IPS DF 6.9 (cell line): ENCODE data around the gene VCAN.

Source experiments
- DNase-seq: peaks from one replicate; pipeline ENCODE4 v3.0.0-alpha.2; 2013; ENCODE audit warnings: low read depth, low spot score
- H3K27ac ChIP-seq: one replicate; pipeline ENCODE4 v1.5.1; 2013; ENCODE audit warnings: low read length, control low read depth
- H3K27me3 ChIP-seq: 2 replicates; pipeline ENCODE4 v1.6.1; 2013; ENCODE audit warnings: mild to moderate bottlenecking, low read length; ENCODE audit not compliant: control insufficient read depth, insufficient read depth
- H3K36me3 ChIP-seq: 2 replicates; pipeline ENCODE4 v1.6.1; 2013; ENCODE audit warnings: low read length; ENCODE audit not compliant: control insufficient read depth, insufficient read depth
- H3K4me1 ChIP-seq: 2 replicates; pipeline ENCODE4 v1.6.1; 2013; ENCODE audit warnings: low read length; ENCODE audit not compliant: control insufficient read depth, insufficient read depth
- H3K4me3 ChIP-seq: 2 replicates; pipeline ENCODE4 v1.5.1; 2013; ENCODE audit warnings: mild to moderate bottlenecking, low read length
- H3K9me3 ChIP-seq: 2 replicates; pipeline ENCODE4 v1.6.1; 2013; ENCODE audit warnings: low read length, inconsistent platforms; ENCODE audit not compliant: control insufficient read depth, insufficient read depth
- WGBS: extraction: QIAGEN DNeasy Blood & Tissue Kit; methylation state at CpG from one replicate; pipeline ENCODE4 v1.1.7; 2013; ENCODE audit warnings: mixed read lengths, missing lambda C conversion rate; ENCODE audit not compliant: insufficient read length, insufficient coverage; 5-methylcytosine and 5-hydroxymethylcytosine counted together

The VCAN gene

DNA sequence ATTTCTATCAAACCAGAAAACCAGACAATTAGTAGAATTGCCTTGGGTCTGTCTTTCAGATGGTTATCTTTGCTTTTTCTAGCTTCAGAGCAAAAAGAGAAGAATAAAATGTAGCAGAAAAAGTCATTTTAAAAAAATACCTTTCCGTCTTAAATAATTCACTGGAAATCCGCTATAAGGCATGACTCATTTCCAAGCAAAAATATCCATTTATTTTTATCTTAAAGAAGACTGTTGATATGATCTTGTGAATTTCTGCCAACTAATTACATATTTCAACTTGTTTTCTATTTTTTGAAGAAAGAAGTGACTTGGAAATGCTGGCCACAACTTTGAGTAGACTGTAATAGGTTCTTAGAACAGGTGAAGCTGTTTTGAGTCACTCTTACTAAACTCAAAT is 83.7 kb downstream of the VCAN start:
- Histone ChIP-seq H3K4me1 (no peaks in the 10 kb centered on the region), H3K9me3 (no peaks in the 10 kb centered on the region), H3K27me3 (no peaks in the 10 kb centered on the region), H3K36me3 (peaks cover 7% of the 10 kb centered on the region; the same call in 1 of the 2 replicates), H3K4me3 (no peak overlapping the region), H3K27ac (no peak overlapping the region)
- no CpG with 5 or more reads among the region's 2 CpGs for WGBS
- DNase-seq: no peak

- Histone ChIP-seq H3K4me3 (no peak overlapping the region), H3K9me3 (no peaks in the 10 kb centered on the region), H3K27me3 (no peaks in the 10 kb centered on the region), H3K27ac (no peak overlapping the region), H3K4me1 (no peaks in the 10 kb centered on the region; the same call in 1 of the 2 replicates), H3K36me3 (peaks cover 7% of the 10 kb centered on the region; the same call in 1 of the 2 replicates)
- no peak for DNase-seq
- WGBS: no CpG with 5 or more reads among the region's 3 CpGs
Observed at GRCh38 chr5:83556190-83556589, 84.6 kb downstream of the VCAN start.

- no CpG with 5 or more reads among the region's 5 CpGs for WGBS
- H3K36me3 ChIP-seq: peaks cover 4% of the 10 kb centered on the region; the same call in 1 of the 2 replicates
- DNase-seq: no peak
Observed at GRCh38 chr5:83559118-83559785, 87.7 kb downstream of the VCAN start.

DNA sequence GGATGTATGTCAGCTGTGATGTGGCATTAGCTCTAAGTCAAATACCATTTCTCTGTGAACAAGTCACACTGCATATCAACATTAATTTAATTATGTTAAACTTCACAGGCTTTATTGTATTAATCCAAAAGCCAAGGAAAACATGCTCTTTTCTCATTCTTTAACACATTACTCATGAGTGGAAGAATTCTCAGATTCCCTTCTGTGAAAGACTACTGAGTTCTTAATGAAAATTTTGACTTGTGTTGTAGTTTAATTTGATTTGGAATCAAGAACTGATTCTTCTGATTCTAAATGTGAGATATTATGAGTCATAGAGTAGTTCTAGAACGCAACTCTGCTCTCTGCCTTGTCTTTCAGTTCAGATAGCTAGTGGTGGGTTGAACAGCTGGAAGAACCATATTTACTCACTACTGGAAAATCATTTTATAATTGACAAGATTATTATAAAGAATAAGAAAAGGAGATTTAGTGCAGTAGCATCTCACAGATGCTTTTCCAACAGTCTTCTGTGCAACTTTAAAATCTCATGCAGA is 90.6 kb downstream of the VCAN start:
- Histone ChIP-seq H3K4me1 (no peaks in the 10 kb centered on the region; the same call in 1 of the 2 replicates), H3K27ac (no peak overlapping the region), H3K36me3 (no peaks in the 10 kb centered on the region; the same call in 1 of the 2 replicates), H3K4me3 (no peak overlapping the region), H3K27me3 (no peaks in the 10 kb centered on the region), H3K9me3 (no peaks in the 10 kb centered on the region)
- WGBS: no CpG with 5 or more reads among the region's 1 CpG
- DNase-seq: no peak

More at GRCh38 chr5:83559118-83559785, 87.7 kb downstream of the VCAN start:
- no peaks in the 10 kb centered on the region for H3K9me3 ChIP-seq
- no peaks in the 10 kb centered on the region; the same call in 1 of the 2 replicates for H3K4me1 ChIP-seq
- no peaks in the 10 kb centered on the region for H3K27me3 ChIP-seq
- H3K4me3 ChIP-seq: no peak overlapping the region
- H3K27ac ChIP-seq: no peak overlapping the region

- no CpG with 5 or more reads among the region's 5 CpGs for WGBS
- no peaks in the 10 kb centered on the region; the same call in 1 of the 2 replicates for H3K4me1 ChIP-seq
- no peak overlapping the region for H3K4me3 ChIP-seq
- no peak for DNase-seq
- no peak overlapping the region for H3K27ac ChIP-seq
- H3K36me3 ChIP-seq: no peaks in the 10 kb centered on the region; the same call in 1 of the 2 replicates
- no peaks in the 10 kb centered on the region for H3K9me3 ChIP-seq
- H3K27me3 ChIP-seq: no peaks in the 10 kb centered on the region
Observed at GRCh38 chr5:83562791-83563557, 91.4 kb downstream of the VCAN start.

DNA sequence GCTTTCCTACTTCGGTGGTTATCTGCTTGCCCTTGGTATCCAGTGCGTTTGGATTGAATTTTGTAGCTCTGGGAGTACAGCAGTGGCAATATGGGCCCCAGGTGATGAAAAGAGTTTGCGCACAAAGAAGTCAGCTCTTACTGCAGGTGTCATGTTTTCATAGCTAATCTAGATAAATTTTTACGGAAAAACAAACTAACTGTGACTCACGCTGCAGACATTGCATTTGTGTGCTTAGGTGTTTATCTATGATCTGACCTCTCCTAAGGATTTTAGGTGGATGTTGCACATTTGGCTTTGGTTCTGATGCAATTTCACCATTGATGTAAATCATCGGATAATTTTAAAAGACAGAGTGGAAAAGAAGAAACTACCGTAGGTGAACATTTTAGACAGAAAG is 92.1 kb downstream of the VCAN start:
- no peak for DNase-seq
- Histone ChIP-seq H3K36me3 (peaks cover 3% of the 10 kb centered on the region; the same call in 1 of the 2 replicates), H3K4me1 (no peaks in the 10 kb centered on the region; the same call in 1 of the 2 replicates), H3K4me3 (no peak overlapping the region), H3K9me3 (no peaks in the 10 kb centered on the region), H3K27me3 (no peaks in the 10 kb centered on the region), H3K27ac (no peak overlapping the region)
- WGBS: no CpG with 5 or more reads among the region's 7 CpGs

DNA sequence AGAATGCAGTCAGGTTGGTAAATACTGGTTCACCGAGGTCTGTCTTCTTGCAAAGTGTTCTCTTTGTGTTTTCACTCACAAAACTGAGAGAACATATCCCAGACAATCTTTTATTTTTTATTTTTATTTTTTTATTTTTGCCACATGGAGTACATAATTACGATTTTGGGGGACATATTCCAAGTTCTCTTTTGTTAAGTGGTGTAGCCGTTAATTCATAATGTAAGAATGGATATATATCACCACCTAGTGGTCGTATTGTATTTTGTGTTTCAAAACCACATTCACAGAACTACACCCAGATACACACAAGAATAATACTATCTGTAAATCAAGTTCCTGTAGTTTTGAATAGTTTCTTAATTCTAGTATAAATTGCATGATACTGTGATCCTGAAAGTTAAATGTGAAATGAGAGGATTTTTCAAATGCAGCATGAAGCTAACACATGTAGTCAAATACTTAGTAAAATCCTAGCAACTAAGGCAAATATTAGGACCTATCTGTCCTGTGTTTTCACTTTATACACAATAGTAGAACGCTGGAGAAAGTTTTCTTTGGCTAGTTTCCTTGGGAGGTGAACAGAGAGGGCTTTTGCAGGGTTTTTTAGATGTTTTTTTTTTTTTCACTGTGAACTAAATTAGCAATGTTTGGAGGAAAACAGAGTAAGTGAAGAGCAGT is 92.7 kb downstream of the VCAN start:
- peaks cover 3% of the 10 kb centered on the region; the same call in 1 of the 2 replicates for H3K36me3 ChIP-seq
- no peak overlapping the region for H3K27ac ChIP-seq
- H3K4me3 ChIP-seq: no peak overlapping the region
- no peaks in the 10 kb centered on the region for H3K27me3 ChIP-seq
- no peaks in the 10 kb centered on the region for H3K9me3 ChIP-seq
- no peaks in the 10 kb centered on the region; the same call in 1 of the 2 replicates for H3K4me1 ChIP-seq
- no CpG with 5 or more reads among the region's 5 CpGs for WGBS
- DNase-seq: no peak

GRCh38 chr5:83567741-83568140 is 96.2 kb downstream of the VCAN start:
- no CpG with 5 or more reads among the region's 2 CpGs for WGBS
- DNase-seq: no peak
- Histone ChIP-seq H3K27ac (no peak overlapping the region), H3K4me1 (no peaks in the 10 kb centered on the region), H3K4me3 (no peak overlapping the region), H3K9me3 (no peaks in the 10 kb centered on the region), H3K36me3 (peaks cover 3% of the 10 kb centered on the region; the same call in 1 of the 2 replicates), H3K27me3 (no peaks in the 10 kb centered on the region)

DNA sequence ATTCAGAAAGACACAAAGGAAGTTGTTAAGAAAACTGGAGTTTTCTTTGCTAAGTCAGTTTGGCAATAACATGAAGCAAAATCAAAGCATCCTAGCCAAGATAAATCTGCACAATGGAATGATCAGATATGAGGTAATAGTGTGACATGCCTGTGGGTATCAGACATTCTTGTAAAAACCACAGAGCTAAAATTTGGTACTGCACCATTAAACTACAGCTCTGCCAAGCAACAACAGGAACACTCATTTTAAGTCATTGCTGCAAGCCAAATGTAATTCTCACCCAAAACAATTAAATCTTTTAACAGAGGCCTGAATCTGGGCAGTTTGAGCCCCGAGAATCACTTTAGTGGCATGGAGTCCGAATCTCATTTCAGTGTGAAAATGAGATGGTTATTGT is 96.6 kb downstream of the VCAN start:
- DNase-seq: no peak
- no peak overlapping the region for H3K27ac ChIP-seq
- WGBS: no CpG with 5 or more reads among the region's 2 CpGs
- no peaks in the 10 kb centered on the region for H3K9me3 ChIP-seq
- no peak overlapping the region for H3K4me3 ChIP-seq
- no peaks in the 10 kb centered on the region for H3K4me1 ChIP-seq
- peaks cover 3% of the 10 kb centered on the region; the same call in 1 of the 2 replicates for H3K36me3 ChIP-seq
- H3K27me3 ChIP-seq: no peaks in the 10 kb centered on the region

DNA sequence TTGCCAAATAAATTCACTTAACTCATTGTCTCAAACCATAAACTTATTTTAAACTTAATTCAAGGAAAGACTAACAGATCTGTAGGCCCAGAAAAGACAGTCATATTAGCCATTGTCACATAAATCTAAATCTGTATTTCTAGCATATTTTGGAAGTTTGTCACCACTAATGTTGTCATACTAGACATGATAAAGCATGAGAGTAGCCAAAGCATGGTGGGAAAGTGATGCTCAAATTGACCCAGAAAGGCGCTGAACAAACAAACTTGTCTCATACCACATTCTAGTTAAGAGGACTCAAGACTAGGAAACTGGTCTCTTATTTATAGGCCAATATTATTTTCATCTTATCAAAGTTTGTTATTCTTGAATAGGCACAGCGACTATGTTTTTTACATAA is 99.4 kb downstream of the VCAN start:
- no peak for DNase-seq
- no CpG with 5 or more reads among the region's 2 CpGs for WGBS
- H3K4me1 ChIP-seq: no peaks in the 10 kb centered on the region
- H3K27me3 ChIP-seq: no peaks in the 10 kb centered on the region
- H3K36me3 ChIP-seq: peaks cover 6% of the 10 kb centered on the region; the same call in 1 of the 2 replicates
- no peak overlapping the region for H3K27ac ChIP-seq
- H3K4me3 ChIP-seq: no peak overlapping the region
- no peaks in the 10 kb centered on the region for H3K9me3 ChIP-seq
